Measurements from ENCODE around the gene FAR1.

GRCh38 chr11:13620063-13620462 lies 48.4 kb upstream of the FAR1 start:
- TF ChIP-seq CTCF (IDR thresholded peaks at IDR 0.05) = no peak
- TF ChIP-seq ZFX (IDR thresholded peaks at IDR 0.05; ENCODE audit: borderline replicate concordance) = no peak
